HepG2 (cell line): Measurements from ENCODE around the gene DCD.

ENCODE experiments used
- ATM ChIP-seq: fragments of 450-650 bp; IDR thresholded peaks from 2 replicates; pipeline ENCODE4 v1.7.1; 2017; ENCODE audit warnings: mild to moderate bottlenecking, borderline replicate concordance
- BRCA1 ChIP-seq: sonication (generic); formaldehyde crosslinking; IDR thresholded peaks from 2 replicates; pipeline ENCODE4 v1.4.0; 2020; ENCODE audit warnings: missing genetic modification reagents
- HNF4A ChIP-seq: sonication (generic); formaldehyde crosslinking; IDR thresholded peaks from 2 replicates; pipeline ENCODE4 v1.4.0; 2020; ENCODE audit warnings: missing genetic modification reagents
- RAD51 ChIP-seq: fragments of 450-650 bp; IDR thresholded peaks from 2 replicates; pipeline ENCODE4 v1.6.1; 2016; ENCODE audit warnings: borderline replicate concordance
- TCF7L2 ChIP-seq: IDR thresholded peaks from 2 replicates; pipeline ENCODE4 v1.6.1; 2011; ENCODE audit warnings: mild to moderate bottlenecking, low read depth, low read length, moderate library complexity
- ZBTB21 ChIP-seq: sonication (generic); formaldehyde crosslinking; IDR thresholded peaks from 2 replicates; pipeline ENCODE4 v1.4.0; 2020; ENCODE audit warnings: missing genetic modification reagents
- ZNF619 ChIP-seq: sonication (generic); formaldehyde crosslinking; IDR thresholded peaks from 2 replicates; pipeline ENCODE4 v1.4.0; 2020; ENCODE audit warnings: mild to moderate bottlenecking, missing genetic modification reagents
- ZNF776 ChIP-seq: sonication (generic); formaldehyde crosslinking; IDR thresholded peaks from 2 replicates; pipeline ENCODE4 v1.4.0; 2020; ENCODE audit warnings: mild to moderate bottlenecking, missing genetic modification reagents
- ZNF782 ChIP-seq: sonication (generic); formaldehyde crosslinking; IDR thresholded peaks from 2 replicates; pipeline ENCODE4 v1.4.0; 2020; ENCODE audit warnings: missing genetic modification reagents, mild to moderate bottlenecking, borderline replicate concordance
- TF ChIP-seq, protein P1 (sequence below): sonication (generic); formaldehyde crosslinking; IDR thresholded peaks from 2 replicates; pipeline ENCODE4 v1.9.0; 2021; ENCODE audit warnings: mild to moderate bottlenecking, missing genetic modification reagents

DNA sequence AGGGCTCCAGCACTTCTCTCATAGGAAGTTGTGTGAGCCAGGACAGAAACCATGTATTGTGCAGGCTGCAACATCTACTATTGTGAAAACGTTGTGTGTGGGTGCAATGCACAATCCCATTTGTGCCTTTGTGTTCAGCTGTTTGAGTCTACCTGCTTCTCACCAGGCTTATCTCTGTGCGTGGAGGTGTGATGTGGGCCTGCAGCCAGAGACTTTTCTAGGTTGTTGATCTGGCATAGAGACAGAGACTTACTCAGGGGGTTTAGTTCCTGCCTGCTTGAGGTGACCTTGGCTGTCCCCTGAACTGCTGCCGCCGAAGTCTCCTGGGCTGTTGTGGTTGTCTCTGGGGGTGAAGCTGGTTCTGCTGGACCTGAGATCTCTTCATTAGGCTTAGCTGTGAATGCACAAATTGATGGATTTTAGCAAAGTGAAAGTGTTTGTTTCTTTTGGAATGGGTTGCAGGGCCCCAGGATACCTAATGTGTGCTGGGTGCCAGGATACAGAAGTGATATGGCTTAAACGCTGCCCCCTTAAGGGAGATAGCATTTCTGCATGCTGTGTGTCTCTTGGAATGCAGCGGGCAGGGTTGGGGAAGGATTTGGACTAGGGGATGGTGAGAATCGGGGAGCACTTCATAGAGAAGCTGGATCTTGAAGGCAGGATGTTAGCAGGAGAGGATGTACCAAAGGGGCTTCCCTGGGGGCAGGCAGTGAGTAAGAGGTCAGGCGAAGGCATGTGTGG, 16.0 kb downstream of the DCD start:
- TF ChIP-seq HNF4A (CRISPR knock-in tag) (no peak), ZBTB21 (CRISPR knock-in tag) (no peak), ATM (no peak), BRCA1 (CRISPR knock-in tag) (no peak), ZNF619 (CRISPR knock-in tag) (no peak), ZNF782 (CRISPR knock-in tag) (no peak), RAD51 (no peak), ZNF776 (CRISPR knock-in tag) (no peak), TCF7L2 (no peak)
- TF ChIP-seq, protein P1, sequence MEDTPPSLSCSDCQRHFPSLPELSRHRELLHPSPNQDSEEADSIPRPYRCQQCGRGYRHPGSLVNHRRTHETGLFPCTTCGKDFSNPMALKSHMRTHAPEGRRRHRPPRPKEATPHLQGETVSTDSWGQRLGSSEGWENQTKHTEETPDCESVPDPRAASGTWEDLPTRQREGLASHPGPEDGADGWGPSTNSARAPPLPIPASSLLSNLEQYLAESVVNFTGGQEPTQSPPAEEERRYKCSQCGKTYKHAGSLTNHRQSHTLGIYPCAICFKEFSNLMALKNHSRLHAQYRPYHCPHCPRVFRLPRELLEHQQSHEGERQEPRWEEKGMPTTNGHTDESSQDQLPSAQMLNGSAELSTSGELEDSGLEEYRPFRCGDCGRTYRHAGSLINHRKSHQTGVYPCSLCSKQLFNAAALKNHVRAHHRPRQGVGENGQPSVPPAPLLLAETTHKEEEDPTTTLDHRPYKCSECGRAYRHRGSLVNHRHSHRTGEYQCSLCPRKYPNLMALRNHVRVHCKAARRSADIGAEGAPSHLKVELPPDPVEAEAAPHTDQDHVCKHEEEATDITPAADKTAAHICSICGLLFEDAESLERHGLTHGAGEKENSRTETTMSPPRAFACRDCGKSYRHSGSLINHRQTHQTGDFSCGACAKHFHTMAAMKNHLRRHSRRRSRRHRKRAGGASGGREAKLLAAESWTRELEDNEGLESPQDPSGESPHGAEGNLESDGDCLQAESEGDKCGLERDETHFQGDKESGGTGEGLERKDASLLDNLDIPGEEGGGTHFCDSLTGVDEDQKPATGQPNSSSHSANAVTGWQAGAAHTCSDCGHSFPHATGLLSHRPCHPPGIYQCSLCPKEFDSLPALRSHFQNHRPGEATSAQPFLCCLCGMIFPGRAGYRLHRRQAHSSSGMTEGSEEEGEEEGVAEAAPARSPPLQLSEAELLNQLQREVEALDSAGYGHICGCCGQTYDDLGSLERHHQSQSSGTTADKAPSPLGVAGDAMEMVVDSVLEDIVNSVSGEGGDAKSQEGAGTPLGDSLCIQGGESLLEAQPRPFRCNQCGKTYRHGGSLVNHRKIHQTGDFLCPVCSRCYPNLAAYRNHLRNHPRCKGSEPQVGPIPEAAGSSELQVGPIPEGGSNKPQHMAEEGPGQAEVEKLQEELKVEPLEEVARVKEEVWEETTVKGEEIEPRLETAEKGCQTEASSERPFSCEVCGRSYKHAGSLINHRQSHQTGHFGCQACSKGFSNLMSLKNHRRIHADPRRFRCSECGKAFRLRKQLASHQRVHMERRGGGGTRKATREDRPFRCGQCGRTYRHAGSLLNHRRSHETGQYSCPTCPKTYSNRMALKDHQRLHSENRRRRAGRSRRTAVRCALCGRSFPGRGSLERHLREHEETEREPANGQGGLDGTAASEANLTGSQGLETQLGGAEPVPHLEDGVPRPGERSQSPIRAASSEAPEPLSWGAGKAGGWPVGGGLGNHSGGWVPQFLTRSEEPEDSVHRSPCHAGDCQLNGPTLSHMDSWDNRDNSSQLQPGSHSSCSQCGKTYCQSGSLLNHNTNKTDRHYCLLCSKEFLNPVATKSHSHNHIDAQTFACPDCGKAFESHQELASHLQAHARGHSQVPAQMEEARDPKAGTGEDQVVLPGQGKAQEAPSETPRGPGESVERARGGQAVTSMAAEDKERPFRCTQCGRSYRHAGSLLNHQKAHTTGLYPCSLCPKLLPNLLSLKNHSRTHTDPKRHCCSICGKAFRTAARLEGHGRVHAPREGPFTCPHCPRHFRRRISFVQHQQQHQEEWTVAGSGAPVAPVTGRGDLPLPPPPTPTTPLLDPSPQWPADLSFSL (CRISPR knock-in tag): no peak
